GM19455 (cell line): Measurements from ENCODE around the gene TIAL1.
"Not testable (repeated sequence)": the region's sequence is repeated elsewhere in the genome, so short reads cannot be mapped to it uniquely, and the experiment has no call there.

ENCODE experiments used
- ATAC-seq: cut with Tn5 transposase; IDR thresholded peaks from one replicate; pipeline ENCODE4 v1.9.1; 2021; ENCODE audit not compliant: unreplicated experiment

TIAL1 gene

DNA sequence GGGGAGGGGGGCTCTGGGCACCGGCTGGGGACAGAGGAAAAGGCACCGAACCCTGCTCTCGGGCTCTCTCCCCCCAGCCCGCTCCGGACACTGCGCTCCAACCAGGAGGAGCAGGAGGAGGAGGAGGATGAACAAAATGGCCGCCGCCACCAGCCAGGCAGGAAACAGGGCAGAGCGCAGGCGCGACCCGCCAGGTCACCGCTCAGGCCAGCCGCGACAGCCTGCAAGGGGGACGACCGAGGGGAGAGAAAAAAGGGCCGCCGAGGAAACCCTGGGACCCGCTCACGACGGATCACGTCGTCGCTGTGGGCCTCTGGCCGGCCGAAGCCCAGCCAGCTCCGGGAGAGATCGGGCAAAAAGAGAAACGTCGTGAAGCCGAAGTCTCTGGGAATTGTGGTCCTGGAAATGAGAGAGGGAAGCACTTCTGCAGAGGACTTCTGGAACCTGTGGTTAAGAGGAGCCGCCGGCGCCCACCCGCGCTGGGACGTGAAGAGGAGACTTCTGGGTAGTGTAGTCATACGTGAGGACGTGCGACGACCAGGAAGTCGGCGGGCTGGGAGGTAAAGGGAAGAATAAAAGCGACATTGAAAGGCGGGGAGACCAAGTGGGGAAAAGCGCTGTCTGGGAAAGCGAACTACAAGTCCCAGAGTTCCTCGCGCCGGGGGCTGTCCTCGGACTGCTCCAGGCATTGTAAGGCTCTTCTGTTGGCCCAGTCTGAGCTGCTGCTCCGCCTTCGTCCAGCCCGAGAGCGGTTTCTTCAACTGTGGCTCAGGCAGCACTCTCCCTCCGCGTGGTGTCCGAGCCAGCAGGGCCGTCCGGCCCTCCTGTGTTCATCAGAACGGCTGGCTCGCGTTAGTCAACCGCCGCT is at the start of gene TIAL1:
Gene TIAL1 (minus strand): TSS at position 428 of the 868 bp plus-strand sequence. CDS start 499 bp downstream, outside the sequence.
- ATAC-seq, result peak; percentile 86

- ATAC-seq, result no peak
Observed at GRCh38 chr10:119644994-119645393, 48.2 kb upstream of the TIAL1 start.

GRCh38 chr10:119644205-119644814 is 47.5 kb upstream of the TIAL1 start:
- ATAC-seq, result no peak

DNA sequence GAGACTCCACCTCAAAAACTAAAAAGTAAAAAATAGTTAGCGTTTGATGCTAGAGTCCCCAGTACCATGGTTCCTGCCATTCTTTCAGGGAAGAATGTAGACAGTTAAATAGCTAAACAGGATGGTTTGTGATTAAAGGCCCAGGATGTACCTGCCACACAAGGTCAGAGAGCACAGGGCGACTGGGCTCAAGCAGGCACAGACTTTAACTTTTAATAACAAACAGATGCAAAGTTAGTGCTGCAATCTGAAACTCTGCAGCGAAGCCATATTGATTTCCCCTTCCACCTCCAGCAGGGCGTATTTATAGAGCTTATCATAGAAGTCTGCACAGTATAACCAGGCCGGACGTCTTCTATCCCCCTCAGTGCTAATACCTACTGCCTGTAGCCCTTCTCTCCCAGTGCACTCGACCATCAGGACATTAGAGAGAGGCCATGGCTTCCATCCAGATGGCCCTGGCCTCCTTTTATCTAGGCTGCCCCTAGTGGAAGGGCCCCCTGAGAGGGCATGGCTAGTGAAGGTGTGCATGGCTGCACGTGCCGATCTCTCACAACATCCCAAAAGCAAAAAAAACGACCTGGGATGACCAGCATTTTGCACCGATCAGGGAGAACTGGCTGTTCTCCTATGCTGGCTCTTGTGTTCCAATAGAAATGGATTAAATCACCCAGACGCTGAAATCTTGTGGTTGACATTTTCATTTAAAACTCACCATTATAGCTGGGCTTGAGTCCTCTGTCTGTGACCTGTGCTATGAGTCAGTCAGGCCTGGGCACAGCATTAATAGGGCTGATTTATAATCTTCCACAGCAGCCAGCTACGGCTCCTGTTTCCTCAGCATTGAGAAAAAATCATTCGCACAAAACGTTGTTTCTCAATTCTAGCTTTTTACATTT is 46.8 kb upstream of the TIAL1 start:
- ATAC-seq, result no peak

- ATAC-seq, result no peak
Observed at GRCh38 chr10:119642556-119643111, 45.9 kb upstream of the TIAL1 start.

DNA sequence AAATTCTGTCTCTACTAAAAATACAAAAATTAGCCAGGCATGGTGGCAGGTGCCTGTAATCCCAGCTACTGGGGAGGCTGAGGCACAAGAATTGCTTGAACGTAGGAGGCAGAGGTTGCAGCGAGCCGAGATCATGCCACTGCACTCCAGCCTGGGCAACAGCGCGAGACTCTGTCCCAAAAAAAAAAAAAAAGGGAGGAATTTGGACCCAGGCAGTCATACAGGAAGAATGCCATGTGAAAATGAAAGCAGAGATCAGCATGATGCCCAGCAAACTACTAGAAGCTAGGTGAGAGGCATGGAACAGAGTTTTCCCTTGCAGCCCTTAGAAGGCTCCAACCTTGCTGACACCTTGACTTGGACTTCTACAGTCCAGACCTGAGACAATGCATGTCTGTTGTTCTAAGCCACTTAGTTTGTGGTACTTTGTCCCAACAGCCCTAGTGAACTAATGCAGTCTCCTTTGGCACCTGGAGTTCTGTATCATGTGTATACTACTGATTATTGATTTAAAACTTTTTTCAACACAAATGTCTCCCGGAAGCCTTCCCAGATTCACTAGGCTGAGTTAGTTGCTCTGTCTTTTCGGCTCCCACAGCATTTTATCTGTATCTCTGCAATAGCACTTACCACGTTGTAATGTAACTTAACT is 44.2 kb upstream of the TIAL1 start:
- no peak for ATAC-seq

GRCh38 chr10:119640384-119640783 is 43.6 kb upstream of the TIAL1 start:
- no peak for ATAC-seq

DNA sequence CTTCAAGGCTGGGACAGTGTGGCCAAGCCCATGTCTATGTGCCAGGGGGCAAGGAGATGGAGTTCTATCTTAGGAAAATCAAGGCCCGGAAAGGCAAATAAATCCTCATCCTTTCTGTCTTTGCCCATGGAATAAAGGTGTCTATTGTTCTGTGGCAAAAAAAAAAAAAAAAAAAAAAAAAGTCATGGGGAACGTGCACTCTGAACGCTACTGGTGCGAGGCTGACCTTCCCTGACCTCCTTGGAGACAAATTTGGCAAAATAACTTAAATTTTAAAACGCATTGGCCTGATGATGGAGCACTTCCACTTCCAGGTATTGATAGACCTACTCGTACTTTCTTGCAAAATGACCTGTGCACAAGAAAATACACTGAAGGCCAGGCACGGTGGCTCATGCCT is 42.2 kb upstream of the TIAL1 start:
- no peak for ATAC-seq

DNA sequence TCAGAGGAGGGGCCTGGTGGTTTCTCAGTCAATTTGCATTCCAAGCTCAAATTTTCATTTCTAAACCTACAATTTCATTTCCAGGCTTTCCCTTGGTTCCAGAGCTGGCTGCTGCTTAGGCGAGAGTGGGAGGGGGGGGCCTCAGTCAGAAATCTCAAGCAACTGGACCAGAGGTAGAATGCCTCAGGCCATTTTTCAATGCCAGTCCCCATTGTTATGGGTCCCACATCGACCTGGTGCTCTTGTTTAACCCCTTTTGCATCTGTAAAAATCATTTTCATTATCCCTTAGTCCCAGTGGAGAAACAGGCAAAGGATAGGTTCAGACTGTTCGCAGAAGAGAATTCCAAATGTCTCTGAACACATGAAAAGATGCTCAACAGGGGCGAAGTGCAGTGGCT is 40.9 kb upstream of the TIAL1 start:
- no peak for ATAC-seq

- no peak for ATAC-seq
Observed at GRCh38 chr10:119634219-119634544, 37.4 kb upstream of the TIAL1 start.

GRCh38 chr10:119633538-119634218 is 36.9 kb upstream of the TIAL1 start:
- no peak for ATAC-seq

GRCh38 chr10:119630300-119630699 is 33.5 kb upstream of the TIAL1 start:
- ATAC-seq, result no peak

DNA sequence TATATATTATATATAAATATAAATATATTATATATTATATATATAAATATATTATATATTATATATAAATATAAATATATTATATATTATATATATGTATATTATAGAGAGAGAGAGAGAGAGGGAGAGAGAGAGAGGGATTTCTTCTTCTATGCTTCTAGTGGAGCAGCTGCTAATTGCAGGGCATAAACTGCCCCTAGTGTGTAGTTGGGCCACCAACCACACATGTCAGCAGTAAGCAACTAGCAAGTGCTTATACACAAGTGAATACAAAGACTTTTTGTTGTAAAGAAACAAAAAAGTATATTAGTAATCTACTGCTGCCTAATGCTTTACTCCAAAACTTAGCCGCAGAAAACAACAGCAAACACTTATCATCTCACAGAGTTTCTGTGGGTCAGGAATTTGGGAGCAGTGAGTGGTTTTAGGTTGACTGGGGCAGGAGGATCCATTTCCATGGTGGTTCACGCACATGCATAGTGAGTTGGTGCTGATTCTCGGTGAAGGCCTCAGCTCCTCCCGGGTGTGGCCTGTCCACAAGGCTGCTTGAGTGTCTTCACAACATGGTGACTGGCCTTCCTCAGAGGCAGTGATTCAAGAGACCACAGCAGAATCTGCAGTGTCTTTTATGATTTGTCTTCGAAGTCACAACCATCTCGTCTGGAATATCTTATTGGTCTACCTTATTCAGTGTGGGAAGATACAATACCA is 29.0 kb upstream of the TIAL1 start:
- no peak for ATAC-seq

GRCh38 chr10:119621078-119621384 is 24.3 kb upstream of the TIAL1 start:
- ATAC-seq, result no peak

DNA sequence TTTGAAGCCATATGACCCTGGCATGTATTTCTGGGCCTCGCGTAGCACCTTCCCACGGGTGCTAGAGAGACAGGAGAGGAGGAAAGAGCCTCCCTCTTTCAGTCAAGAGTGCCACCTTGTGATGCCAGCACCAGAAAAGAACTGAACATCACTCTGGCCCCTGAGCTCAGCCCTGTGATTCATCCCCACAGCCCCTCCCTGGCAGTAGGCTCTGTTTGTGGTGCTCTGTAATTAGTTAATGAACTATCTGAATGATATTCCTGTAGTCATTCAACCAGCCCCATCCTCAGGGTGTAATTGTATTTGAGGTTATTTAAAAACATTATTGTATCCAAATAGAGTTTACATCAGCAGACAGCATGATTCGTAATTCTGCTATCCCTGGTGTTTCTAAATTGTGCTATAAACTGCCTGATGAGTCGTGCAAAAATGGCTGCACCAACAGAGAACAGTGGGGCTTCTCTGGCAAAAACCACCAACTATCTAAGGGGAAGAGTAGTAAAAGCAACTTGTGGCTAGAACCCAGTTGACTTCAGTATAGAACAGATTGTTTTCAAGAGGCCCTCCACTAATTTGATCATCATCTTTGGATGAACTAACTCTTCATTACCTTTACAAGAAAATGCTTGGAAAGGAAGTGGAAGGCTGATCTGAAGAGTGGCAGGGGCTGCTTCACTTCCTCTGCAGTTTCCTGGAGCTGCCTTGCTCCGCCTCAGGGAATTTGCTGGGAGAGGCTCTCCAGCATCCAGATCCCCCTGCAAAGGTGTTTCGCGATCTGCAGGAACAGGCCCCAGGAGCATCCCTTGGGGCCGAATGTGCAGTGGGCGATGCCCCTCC is 23.7 kb upstream of the TIAL1 start:
- no peak for ATAC-seq

DNA sequence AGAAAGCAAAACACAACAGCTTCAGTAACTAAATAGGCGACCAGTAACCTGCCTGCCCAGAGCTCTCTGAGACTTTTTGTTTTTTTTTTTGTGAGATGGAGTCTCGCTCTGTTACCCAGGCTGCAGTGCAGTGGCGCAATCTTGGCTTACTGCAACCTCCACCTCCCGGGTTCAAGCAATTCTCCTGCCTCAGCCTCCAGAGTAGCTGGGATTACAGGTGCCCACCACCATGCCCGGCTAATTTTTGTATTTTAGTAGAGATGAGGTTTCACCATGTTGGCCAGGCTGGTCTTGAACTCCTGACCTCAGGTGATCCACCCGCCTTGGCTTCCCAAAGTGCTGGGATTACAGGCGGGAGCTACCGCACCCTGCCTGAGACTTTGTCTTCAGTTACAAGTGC is 23.0 kb upstream of the TIAL1 start:
- not testable (repeated sequence) for ATAC-seq

DNA sequence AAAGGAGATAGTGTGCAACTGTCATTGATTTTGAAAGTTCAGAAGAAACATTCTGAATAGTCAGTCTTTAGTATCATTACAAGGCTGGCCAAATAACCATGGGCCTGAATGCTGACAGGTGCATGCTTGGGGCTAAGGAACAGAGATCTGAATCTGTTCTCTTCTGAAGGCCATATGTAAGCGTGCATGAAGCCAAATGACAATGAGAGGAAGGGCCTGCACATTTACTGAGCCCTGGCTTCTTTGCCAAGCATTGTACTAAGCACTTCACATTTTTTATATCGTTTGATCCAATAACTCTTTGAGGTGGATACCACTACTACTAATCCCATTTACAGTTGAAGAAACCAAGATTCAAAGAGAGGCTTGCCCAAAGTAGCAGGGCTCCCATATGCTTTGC is 22.5 kb upstream of the TIAL1 start:
- ATAC-seq, result no peak

GRCh38 chr10:119616882-119617570 is 20.3 kb upstream of the TIAL1 start:
- no peak for ATAC-seq
